Left renal cortex interstitium (tissue), 4 donors: Measurements from ENCODE around the gene HSPB8. TPM values are rescaled to one million over a fixed set of nuclear protein-coding genes. Genes with fewer than 3 reads are reported as not detected.

Experiments used
- polyA plus RNA-seq, 4 donors: library from polyadenylated mRNA; unstranded; fragments of 120-200 nt; gene quantifications; one replicate each; pipeline ENCODE4 v1.2.1, GENCODE V29; 2013; ENCODE audit not compliant: insufficient read length in 4 of 4

HSPB8 gene
- polyA plus RNA-seq, 4 donors = 6.1 to 8.9 (median 7.0) TPM

Other genes starting within 250 kb of the HSPB8 start
- gene SRRM4, start 197.4 kb upstream of the HSPB8 start, polyA plus RNA-seq = under 1 TPM in 3 of 4 donors, not detected in 1; 0.03 to 0.16 (median 0.03) TPM
- gene CCDC60, start 155.8 kb downstream of the HSPB8 start, polyA plus RNA-seq = under 1 TPM in 3 of 4 donors, not detected in 1; 0.24 to 0.33 (median 0.30) TPM